HS-5 (cell line): ENCODE results near the gene XKR8.
"Not testable (repeated sequence)": the region's sequence is repeated elsewhere in the genome, so short reads cannot be mapped to it uniquely, and the experiment has no call there.

Experiments
- DNase-seq: peaks from one replicate; pipeline ENCODE4 v3.0.0-alpha.2; 2012; ENCODE audit warnings: low read depth

The XKR8 gene

DNA sequence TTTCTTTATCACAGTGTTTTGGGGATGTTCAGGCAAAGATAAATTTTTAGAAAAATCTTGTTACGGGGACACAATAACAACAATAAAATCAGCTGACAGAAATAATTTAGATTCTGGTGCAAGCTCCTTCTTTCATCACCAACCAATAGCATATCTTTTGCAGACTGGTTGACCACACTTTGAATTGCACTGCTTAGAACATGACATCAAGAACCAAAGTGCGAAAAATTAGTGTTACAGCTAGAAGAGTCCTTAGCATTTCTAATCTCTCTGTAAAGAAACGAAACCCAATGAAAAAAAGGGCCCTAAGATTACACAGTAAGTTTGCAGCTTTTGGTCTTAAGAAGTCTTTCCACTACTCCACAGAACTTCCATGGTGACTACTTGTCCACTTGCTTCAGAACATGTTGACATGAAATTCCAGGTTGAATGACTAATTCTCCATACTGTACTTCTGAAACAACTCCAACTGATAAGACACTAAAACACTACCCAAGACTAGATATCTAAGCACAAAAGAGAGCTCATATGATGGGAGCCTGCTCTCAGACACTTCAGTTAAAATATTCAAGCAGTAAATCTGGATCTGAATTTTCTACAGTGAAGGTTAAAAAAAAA lies 31.3 kb downstream of the XKR8 start:
- no peak for DNase-seq

DNA sequence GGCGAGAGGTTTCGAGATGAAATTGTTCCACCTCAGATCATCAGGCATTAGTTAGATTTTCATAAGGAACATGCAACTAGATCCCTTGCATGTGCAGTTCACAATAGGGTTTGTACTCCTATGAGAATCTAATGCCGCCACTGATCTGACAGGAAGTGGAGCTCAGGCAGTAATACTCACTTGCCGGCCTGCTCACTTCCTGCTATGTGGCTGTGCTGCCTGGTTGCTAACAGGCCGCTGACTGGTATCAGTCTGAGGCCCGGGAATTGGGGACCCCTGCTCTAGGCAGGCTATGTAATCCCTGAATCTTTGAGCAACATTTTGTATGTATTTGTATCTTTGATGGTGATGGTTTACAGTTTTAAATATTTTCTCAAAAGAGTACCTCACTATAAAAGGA lies 32.5 kb downstream of the XKR8 start:
- DNase-seq: no peak

DNA sequence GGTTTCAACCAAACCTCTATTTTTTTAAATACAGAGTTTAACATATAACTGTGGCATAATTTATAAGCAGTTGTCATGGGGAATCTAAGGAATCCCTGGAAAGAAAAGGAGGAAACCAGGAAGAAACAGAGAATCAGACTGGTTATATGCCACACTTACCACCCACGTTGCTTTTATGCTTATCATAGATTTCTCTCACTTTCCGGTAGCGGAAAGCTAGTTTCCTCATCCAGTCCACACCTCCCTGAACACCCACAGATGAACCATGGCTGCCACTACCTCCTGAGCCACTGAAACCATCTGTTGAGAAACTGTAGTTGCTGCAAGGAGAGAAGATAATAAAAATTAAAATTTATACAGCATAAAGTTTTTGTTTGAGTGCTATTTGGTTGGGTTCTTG lies 33.5 kb downstream of the XKR8 start:
- DNase-seq: no peak

DNA sequence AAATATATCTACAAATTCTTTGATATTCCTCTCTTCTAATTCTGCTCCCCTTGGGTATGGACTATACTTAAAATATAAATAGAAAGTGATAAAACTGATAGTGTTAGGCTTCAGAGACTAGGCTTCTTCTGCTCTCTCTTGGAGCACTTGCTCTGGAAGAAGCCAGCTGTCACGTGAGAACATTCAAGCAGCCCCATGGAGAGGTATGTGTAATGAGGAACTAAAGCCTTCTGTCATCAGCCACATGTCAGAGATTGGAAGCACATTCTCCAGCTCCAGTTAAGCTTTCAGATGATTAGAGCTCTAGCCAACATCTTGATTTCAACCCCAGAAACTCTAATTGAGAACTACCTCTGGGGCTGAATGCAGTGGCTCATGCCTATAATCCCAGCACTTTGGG lies 34.3 kb downstream of the XKR8 start:
- DNase-seq: no peak

DNA sequence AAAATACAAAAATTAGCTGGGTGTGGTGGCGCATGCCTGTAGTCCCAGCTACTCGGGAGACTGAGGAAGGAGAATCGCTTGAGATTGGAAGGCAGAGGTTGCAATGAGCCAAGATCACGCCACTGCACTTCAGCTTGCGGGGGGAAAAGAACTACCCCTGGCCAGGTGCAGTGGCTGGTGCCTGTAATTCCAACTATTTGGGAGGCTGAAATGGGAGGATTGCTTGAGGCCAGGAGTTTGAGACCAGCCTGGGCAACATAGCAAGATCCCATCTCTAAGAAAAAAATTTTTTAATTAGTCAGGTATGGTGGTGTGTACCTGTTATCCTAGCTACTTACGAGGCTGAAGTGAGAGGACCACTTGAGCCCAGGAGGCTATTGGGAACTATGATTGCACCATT lies 34.8 kb downstream of the XKR8 start:
- not testable (repeated sequence) for DNase-seq

DNA sequence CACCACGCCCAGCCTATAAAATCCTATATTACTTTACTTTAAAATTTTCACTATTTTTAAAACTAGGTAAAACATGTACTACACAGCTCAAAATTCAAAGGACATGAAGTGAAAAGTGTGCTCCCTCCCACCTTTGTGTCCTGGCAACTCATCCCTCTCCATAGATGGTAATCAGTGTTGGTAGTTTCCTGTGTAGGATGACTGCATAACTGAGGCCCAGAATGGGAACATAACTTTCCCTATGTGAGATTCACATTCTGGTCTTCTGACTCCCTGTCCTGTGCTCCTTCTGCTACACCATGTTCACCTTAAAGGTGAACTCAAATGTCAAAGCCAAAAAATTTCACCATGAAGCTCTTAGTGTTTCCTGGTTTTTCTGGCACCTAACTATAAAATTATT lies 39.3 kb downstream of the XKR8 start:
- no peak for DNase-seq

DNA sequence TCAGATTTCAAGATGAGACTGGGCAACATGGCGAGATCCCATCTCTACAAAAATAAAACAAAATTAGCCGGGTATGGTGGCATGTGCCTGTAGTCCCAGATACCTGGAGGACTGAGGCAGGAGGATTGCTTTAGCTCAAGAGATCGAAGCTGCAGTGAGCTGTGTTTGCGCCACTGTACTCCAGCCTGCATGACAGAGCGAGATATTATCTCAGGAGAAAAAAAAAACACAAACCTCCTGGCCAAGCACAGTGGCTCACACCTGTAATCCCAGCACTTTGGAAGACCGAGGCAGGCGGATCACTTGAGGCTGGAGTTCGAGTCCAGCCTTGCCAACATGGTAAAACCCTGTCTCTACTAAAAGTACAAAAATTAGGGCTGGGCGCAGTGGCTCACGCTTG lies 42.8 kb downstream of the XKR8 start:
- no peak for DNase-seq

DNA sequence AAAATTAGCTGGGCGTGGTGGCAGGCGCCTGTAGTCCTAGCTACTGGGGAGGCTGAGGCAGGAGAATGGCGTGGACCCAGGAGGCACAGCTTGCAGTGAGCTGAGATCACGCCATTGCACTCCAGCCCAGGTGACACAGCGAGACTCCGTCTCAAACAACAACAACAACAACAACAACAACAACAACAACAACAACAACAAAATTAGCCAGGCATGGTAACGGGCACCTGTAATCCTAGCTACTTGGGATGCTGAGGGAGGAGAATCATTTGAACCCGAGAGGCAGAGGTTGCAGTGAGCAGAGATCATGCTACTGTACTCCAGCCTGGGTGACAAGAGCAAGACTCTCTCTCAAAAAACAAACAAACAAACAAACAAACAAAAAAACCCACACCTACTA lies 43.3 kb downstream of the XKR8 start:
- not testable (repeated sequence) for DNase-seq

DNA sequence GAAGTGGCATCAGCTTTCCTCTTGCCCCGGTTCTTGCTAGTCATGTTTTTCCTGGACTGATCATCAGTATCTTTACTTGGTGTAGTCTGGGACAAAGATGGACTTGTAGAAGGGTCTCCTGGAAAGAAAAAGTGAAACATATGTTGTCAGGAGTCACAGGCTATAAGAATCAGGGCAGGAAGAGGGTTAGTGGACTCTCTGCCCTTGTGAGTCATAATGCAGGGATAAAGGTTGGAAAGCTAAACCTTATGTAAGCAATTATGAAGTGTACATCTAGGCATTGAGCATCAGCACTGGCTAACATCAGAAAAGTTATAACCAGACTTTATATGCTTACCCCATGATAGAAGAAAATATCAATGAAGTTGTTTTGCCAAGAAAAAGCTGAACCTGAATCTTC lies 51.2 kb downstream of the XKR8 start:
- DNase-seq: no peak
